MM.1S (cell line): ENCODE measurements around the gene PI4KA.

Experiments used
- DNase-seq: peaks from one replicate; pipeline ENCODE4 v3.0.0-alpha.2; 2015
- H2AFZ ChIP-seq: fragments of 300-600 bp; sonication (generic); 2 replicates; pipeline ENCODE4 v1.6.0; 2016; ENCODE audit warnings: antibody characterized with exemption, low read length
- H3F3A ChIP-seq: fragments of 300-600 bp; sonication (generic); 2 replicates; pipeline ENCODE4 v1.6.1; 2016; ENCODE audit warnings: mild to moderate bottlenecking, antibody characterized with exemption, low read length, moderate library complexity, mixed read lengths; ENCODE audit not compliant: insufficient read depth
- H3K27ac ChIP-seq: fragments of 300-600 bp; sonication (generic); 2 replicates; pipeline ENCODE4 v1.5.1; 2016; ENCODE audit warnings: mild to moderate bottlenecking, low read length
- H3K27me3 ChIP-seq: fragments of 300-600 bp; sonication (generic); replicated peaks from 2 replicates; pipeline ENCODE4 v1.6.0; 2016; ENCODE audit warnings: low read length; ENCODE audit not compliant: insufficient read depth
- H3K36me3 ChIP-seq: fragments of 300-600 bp; sonication (generic); replicated peaks from 2 replicates; pipeline ENCODE4 v1.6.1; 2016; ENCODE audit warnings: mild to moderate bottlenecking, low read length, mixed read lengths; ENCODE audit not compliant: insufficient read depth
- H3K4me1 ChIP-seq: fragments of 300-600 bp; sonication (generic); 2 replicates; pipeline ENCODE4 v1.6.1; 2016; ENCODE audit warnings: low read length, mixed read lengths
- H3K4me2 ChIP-seq: fragments of 300-600 bp; sonication (generic); 2 replicates; pipeline ENCODE4 v1.6.0; 2016; ENCODE audit warnings: low read depth, low read length
- H3K4me3 ChIP-seq: fragments of 300-600 bp; sonication (generic); 2 replicates; pipeline ENCODE4 v1.5.1; 2016; ENCODE audit warnings: low read length, mixed read lengths
- H3K79me2 ChIP-seq: fragments of 300-600 bp; sonication (generic); 2 replicates; pipeline ENCODE4 v1.6.1; 2016; ENCODE audit warnings: mixed run types, low read length, mixed read lengths
- H3K9ac ChIP-seq: fragments of 300-600 bp; sonication (generic); 2 replicates; pipeline ENCODE4 v1.6.1; 2016; ENCODE audit warnings: low read length, mixed read lengths
- H3K9me2 ChIP-seq: fragments of 300-600 bp; sonication (generic); replicated peaks from 2 replicates; pipeline ENCODE4 v1.6.1; 2016; ENCODE audit warnings: mild to moderate bottlenecking, low read length, mixed read lengths; ENCODE audit not compliant: insufficient read depth
- H3K9me3 ChIP-seq: fragments of 300-600 bp; sonication (generic); replicated peaks from 2 replicates; pipeline ENCODE4 v1.6.1; 2016; ENCODE audit warnings: mild to moderate bottlenecking, low read length, mixed read lengths; ENCODE audit not compliant: insufficient read depth
- H4K20me1 ChIP-seq: fragments of 300-600 bp; sonication (generic); 2 replicates; pipeline ENCODE4 v1.6.1; 2016; ENCODE audit warnings: mild to moderate bottlenecking, low read length, moderate library complexity, mixed read lengths; ENCODE audit not compliant: insufficient read depth
- CTCF ChIP-seq: fragments of 300-600 bp; sonication (generic); IDR thresholded peaks from 2 replicates; pipeline ENCODE4 v1.5.1; 2016; ENCODE audit warnings: antibody characterized with exemption, low read length, mixed read lengths
- EZH2 ChIP-seq: fragments of 300-600 bp; sonication (generic); optimal IDR thresholded peaks from 2 replicates; pipeline ENCODE3; 2017; ENCODE audit warnings: low read depth, mild to moderate bottlenecking, antibody characterized with exemption, low read length, mixed read lengths
- EZH2phosphoT487 ChIP-seq: fragments of 300-600 bp; sonication (generic); IDR thresholded peaks from 2 replicates; pipeline ENCODE4 v1.6.1; 2018; ENCODE audit warnings: antibody characterized with exemption, low read length

The PI4KA gene

GRCh38 chr22:20834725-20835124 is 23.9 kb downstream of the PI4KA start:
- Histone ChIP-seq H3K4me2 (no peak overlapping the region), H3K4me1 (peaks cover 8% of the 10 kb centered on the region), H3K27me3 (no peaks in the 10 kb centered on the region), H3K9me2 (no peaks in the 10 kb centered on the region), H3K9me3 (no peaks in the 10 kb centered on the region), H3K79me2 (peaks cover 43% of the 10 kb centered on the region), H3F3A (peaks cover 4% of the 10 kb centered on the region; the same call in 1 of the 2 replicates), H2AFZ (no peak overlapping the region), H3K4me3 (no peak overlapping the region), H3K36me3 (no peaks in the 10 kb centered on the region), H3K9ac (no peak overlapping the region), H4K20me1 (no peaks in the 10 kb centered on the region), H3K27ac (no peak overlapping the region)
- TF ChIP-seq EZH2 (no peak), CTCF (no peak), EZH2phosphoT487 (no peak)
- DNase-seq = no peak

GRCh38 chr22:20834206-20834605 is 24.4 kb downstream of the PI4KA start:
- Histone ChIP-seq H3K27ac (no peak overlapping the region), H3K9ac (no peak overlapping the region), H3F3A (peaks cover 4% of the 10 kb centered on the region; the same call in 1 of the 2 replicates), H3K9me2 (no peaks in the 10 kb centered on the region), H3K9me3 (no peaks in the 10 kb centered on the region), H3K36me3 (no peaks in the 10 kb centered on the region), H3K4me1 (peaks cover 8% of the 10 kb centered on the region), H2AFZ (no peak overlapping the region), H3K79me2 (peaks cover 38% of the 10 kb centered on the region), H3K27me3 (no peaks in the 10 kb centered on the region), H3K4me3 (no peak overlapping the region), H4K20me1 (no peaks in the 10 kb centered on the region), H3K4me2 (no peak overlapping the region)
- no peak for DNase-seq
- TF ChIP-seq CTCF = no peak
- TF ChIP-seq EZH2phosphoT487 = no peak
- no peak for TF ChIP-seq EZH2

GRCh38 chr22:20833225-20833665 is 25.4 kb downstream of the PI4KA start:
- no peak overlapping the region for H3K4me2 ChIP-seq
- H3K4me1 ChIP-seq = peaks cover 8% of the 10 kb centered on the region
- H3K27ac ChIP-seq = no peak overlapping the region
- DNase-seq = no peak
- no peaks in the 10 kb centered on the region for H3K27me3 ChIP-seq
- H4K20me1 ChIP-seq = no peaks in the 10 kb centered on the region
- TF ChIP-seq EZH2 = no peak
- TF ChIP-seq EZH2phosphoT487 = no peak
- TF ChIP-seq CTCF = no peak
- H3K4me3 ChIP-seq = no peak overlapping the region
- H3F3A ChIP-seq = peaks cover 4% of the 10 kb centered on the region; the same call in 1 of the 2 replicates
- no peaks in the 10 kb centered on the region for H3K9me2 ChIP-seq
- no peaks in the 10 kb centered on the region for H3K9me3 ChIP-seq
- no peaks in the 10 kb centered on the region for H3K36me3 ChIP-seq
- H3K79me2 ChIP-seq = peaks cover 29% of the 10 kb centered on the region
- H3K9ac ChIP-seq = no peak overlapping the region
- H2AFZ ChIP-seq = no peak overlapping the region
